NCI-H82 treated with DMSO at 0.1 percent for 48 hours (cell line): ENCODE measurements around the gene CBFA2T2.
"Not testable (repeated sequence)": the region's sequence is repeated elsewhere in the genome, so short reads cannot be mapped to it uniquely, and the experiment has no call there.

Experiments used
- DNase-seq: peaks from one replicate; lab custom pipeline; 2025; ENCODE audit not compliant: unreplicated experiment; lab: John Stamatoyannopoulos, UW

CBFA2T2 gene

DNA sequence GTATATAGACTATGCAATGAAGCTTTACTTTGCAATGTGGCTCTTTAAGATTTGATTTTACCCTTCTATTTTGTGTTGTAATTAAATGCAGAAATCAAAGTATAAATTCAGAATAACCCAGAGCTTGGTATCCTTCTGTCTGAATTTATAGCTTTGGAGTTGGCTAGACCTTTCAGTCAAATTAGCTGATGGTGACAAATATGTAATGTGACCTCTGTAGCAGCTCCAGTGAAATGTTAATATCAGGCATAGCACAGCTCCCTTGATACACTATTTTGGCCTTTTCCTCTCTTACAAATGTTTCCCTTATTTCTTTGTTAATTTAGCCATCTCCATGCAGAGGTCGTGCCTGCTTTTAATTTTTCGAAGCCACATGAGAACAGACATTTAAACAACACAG lies 11.1 kb downstream of the CBFA2T2 start:
- DNase-seq: no peak

DNA sequence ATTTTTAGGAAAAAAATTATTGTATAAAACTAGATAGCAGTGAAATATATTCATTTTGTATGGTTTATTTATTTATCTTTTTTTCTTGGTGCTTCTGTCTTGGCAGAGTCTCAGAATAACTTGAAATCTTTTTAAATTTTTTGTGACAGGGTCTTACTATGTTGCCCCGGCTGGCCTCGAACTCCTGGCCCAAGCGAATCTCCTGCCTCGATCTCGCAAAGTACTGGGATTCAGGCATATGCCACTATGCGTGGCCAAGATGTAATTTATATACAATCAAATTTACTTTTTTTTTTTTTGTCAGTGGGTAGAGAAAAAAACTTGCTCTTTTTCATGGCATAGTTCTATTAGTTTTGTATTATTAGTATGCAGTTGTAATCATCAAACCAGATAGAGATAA lies 13.7 kb downstream of the CBFA2T2 start:
- no peak for DNase-seq

DNA sequence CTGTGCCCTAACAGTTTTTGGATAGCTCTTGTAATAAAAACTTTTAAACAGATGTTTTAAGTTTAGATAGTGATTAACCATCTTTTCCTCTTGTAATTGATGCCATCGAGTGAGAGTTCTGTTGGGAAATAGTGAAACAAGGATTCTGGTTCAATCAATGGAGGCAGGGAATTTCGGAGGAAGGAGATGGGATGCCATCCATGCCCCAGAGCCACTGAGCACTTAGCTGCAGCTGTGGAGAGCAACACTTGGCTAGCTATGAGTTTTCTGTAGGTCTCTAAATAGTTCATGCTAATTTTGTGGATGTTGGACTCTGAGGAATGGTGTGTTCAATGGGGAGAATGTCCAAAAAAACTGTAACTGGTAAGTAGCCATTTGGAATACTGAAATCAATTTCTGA lies 16.7 kb downstream of the CBFA2T2 start:
- DNase-seq: no peak

DNA sequence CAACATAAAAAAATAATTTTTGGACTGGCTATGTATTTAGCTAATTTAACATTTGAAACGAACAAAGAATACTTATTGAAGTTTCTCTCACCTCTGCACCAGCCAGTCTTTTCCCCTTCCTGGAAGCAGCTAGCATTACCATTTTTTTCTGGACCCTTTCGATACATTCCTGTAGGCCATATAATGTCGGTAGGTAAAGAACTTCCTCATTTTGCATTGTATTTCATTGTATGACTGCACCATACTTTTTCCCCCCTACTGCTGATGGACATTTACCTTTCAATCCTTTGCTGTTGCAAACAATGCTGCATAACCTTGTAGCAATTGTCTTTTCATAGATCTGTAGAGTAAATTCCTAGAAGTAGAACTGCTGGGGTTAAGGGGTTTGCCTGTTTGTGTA lies 17.6 kb downstream of the CBFA2T2 start:
- DNase-seq: no peak

DNA sequence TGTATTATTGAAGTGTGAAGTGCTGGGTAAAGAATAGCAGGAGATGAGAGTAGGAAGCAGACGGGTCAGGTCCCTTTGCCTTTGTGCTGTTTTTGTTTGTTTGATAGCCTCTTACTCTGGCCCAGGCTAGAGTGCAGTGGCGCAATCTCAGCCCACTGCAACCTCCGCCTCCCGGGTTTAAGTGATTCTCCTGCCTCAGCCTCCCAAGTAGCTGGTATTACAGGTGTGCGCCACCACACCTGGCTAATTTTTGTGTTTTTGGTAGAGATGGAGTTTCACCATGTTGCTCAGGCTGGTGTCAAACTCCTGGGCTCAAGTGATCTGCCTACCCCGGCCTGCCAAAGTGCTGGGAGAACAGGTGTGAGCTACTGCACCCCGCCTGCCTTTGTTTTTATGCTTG lies 18.1 kb downstream of the CBFA2T2 start:
- DNase-seq: not testable (repeated sequence)

DNA sequence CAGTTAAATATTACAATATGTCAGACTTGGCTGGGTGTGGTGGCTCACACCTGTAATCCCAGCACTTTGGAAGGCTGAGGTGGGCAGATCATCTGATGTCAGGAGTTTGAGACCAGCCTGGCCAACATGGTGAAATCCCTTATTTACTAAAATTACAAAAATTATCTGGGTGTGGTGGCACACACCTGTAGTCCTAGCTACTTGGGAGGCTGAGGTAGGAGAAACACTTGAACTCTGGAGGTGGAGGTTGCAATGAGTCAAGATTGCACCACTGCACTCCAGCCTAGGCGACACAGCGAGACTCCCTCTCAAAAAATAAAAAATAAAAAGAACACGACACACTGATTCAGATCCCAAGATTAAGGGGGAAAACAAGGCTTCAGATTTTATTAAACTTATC lies 19.2 kb downstream of the CBFA2T2 start:
- DNase-seq: not testable (repeated sequence)

DNA sequence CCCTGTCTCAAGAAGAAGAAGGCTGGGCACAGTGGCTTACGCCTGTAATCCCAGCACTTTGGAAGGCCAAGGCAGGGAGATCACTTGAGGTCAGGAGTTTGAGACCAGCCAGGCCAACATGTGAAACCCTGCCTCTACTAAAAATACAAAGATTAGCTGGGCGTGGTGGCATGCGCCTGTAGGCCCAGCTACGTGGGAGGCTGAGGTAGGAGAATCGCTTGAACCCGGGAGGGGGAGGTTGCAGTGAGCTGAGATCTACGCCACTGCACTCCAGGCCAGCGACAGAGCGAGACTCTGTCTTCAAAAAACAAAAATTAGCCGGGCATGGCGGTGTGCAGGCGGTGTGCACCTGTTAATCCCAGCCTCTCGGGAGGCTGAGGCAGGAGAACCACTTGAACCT lies 22.0 kb downstream of the CBFA2T2 start:
- not testable (repeated sequence) for DNase-seq

DNA sequence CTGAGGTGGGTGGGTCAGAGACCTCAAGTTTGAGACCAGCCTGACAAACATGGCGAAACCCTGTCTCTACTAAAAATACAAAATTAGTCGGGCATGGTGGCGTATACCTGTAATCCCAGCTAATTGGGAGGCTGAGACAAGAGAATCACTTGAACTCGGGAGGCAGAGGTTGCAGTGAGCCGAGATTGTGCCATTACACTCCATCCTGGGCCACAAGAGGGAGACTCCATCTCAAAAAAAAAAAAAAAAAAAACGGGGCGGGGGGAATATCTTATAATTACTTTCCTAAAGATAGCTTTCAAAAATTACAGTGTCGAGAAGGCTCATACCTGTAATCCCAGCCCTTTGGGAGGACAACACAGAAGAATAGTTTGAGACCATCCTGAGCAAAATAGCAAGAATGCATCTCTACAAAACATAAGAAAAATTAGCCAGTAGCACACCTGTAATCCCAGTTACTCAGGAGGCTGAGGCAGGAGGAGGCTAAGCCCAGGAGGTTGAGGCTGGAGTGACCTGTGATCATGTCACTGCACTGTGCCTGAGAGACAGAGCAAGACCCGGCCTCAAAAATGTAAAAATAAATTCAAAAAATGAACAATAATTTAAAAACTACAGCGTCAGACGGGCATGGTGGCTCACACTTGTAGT lies 25.8 kb downstream of the CBFA2T2 start:
- no peak for DNase-seq

DNA sequence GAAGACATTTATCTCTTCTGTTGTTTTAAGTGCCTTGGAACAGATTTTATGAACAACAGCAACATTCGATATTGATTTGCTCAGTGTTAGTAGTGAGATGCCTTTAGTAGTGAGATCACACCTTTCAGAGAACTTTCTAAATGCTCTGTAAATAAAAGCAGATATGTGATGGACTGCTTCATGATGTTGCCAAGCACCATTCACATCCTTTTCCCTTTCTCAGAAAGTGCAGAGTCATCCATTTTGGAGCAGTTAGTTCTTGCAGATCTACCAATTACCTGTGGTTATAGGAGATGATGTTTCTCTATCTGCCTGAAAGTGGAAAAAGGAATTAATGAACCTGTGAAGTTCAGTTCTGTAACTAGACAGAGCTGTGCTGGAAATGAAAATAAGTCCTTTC lies 27.0 kb downstream of the CBFA2T2 start:
- no peak for DNase-seq

DNA sequence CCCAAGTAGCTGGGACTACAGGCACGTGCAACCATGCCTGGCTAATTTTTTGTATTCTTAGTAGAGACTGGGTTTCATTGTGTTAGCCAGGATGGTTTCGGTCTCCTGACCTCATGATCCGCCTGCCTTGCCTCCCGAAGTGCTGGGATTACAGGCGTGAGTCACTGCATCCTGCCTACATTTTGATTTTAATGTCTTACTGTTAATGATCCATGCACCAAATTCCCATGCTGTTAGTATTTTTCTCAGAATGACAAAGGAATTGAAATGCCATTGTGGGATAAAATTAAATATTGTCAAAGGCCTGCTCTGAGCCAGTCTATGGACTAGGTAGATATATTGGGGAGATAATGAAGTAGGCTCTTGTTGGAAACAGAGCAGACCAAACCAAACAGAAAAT lies 28.2 kb downstream of the CBFA2T2 start:
- no peak for DNase-seq

DNA sequence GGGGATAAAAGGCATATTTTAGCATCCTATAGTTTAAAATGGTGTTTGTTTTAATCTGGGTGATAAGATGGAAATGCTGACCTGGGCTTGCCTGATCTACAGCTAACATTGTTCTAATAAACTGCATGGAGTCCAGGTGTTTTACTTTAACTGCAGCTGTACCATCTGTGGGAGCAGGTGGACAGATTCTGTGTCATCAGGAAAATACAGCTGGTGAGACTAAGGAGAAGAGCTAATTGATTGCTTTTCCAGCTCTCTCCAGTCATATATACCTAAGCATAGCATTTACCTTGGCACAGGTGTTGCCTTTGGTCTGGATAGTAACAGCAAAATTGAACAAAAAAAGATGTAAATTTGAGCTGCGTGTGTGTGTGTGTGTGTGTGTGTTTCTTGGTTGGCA lies 31.6 kb downstream of the CBFA2T2 start:
- peak; percentile 64 for DNase-seq

DNA sequence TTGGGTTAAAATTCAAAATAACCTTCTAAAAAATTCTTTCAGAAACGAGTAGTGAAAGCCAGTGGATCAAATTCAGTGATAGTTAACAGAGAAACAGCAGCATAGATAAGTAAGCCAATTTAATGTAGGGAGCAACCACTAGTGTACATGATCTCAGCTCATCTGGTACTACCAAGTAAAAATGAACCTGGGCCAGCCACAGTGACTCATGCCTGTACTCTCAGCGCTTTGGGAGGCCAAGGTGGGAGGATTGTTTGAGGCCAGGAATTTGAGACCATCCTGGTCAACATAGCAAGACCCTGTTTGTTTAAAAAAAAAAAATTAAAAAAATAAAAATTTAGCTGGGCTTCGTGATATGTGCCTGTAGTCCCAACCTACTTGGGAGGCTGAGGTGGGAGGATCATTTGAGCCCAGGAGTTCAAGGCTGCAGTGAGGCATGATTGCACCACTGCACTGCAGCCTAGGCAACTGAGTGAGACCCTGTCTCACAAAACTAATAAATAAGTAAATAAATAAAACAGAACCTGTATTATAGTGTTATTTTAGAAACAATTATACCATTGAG lies 32.4 kb downstream of the CBFA2T2 start:
- no peak for DNase-seq

DNA sequence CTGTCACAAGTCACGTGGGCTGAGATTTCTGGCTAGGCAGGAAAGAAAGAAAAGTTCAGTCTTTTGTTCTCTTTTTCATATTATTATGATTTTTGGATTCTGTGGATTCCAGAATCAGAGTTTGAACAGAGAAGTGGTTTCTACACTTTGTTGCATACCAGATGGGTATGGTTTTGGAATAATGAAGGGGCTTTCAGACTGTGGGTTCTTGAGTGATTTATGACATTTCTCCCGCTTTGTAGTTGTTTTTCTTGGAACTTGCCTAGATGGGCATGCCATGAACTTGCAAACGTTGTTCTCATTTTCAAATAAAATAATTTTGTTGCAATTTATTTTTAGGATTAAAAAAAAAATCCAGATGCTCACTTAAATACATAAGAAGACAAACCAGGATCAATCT lies 34.4 kb downstream of the CBFA2T2 start:
- no peak for DNase-seq

DNA sequence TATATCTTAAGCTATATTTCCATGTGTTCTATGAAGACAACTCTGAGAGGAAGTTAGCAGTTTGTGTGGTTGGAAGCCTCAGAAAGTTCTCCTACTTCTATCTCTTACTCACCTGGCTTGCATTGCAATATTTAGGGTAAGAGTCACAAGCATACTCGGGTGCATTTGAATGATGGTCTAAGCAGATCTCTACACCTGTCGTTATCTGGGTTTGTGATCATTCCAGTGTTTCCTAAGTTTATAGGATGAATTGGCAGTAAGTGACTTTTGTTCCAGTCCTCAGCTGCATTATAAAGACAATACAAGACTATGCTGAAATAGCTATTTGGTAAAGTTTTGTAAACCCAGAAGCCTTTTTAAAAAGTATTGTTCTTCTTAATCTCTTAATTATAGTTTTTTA lies 36.9 kb downstream of the CBFA2T2 start:
- no peak for DNase-seq

DNA sequence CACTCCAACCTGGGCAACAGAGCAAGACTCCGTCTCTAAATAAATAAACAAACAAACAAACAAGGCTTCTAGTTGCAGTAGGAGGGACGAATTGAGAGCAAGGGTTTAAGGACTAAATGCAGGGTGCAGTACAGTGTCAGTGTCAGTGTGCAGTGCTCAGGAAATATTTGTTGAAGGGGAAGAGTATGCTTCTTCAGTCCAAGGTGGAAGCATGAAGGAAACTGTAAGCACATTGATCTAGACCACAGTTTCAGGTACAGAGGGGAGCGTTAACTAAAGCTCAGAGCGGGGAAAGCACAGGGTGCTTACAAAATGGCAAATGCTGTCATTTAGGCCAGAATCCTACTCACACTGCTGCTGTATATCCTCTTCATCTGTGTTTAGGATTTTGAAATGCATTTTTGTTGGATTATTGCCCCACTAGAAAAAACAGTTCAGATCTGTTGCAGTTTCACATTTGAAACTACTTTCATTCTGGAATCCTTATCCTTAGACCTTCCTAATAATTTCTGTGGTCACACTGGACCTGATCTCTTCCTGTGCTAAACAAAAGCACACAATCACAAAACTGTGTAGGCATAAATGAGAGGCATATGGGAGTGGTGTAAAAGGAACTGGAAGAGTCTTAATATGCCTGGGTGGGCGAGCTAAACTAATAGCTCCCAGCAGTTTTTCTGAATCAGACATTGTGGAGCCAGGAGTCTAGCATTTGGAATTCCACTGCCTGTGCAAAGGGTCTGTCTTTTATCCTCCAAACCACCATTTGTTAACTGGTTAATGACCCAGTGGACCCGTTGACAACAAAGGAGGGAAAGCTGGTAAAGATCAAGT lies 41.4 kb downstream of the CBFA2T2 start:
- no peak for DNase-seq

DNA sequence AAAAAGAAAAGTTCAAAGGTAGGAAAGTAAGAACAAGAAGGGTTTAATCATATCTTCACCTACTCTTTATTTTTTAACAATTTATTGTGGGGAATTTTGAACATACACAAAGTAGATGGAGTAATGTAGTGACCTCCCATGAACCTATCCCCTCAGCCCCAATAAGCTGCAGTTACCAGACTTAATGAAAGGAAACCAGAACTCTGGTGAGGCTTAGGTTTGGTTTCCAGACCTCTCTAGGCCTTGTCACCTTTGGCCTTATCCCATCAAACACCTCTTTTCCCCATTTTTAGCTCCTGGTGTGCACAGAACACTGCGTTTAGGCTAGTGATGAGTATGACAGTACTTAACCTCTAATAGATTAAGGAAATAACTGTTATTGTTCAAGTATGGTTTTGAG lies 42.0 kb downstream of the CBFA2T2 start:
- no peak for DNase-seq

DNA sequence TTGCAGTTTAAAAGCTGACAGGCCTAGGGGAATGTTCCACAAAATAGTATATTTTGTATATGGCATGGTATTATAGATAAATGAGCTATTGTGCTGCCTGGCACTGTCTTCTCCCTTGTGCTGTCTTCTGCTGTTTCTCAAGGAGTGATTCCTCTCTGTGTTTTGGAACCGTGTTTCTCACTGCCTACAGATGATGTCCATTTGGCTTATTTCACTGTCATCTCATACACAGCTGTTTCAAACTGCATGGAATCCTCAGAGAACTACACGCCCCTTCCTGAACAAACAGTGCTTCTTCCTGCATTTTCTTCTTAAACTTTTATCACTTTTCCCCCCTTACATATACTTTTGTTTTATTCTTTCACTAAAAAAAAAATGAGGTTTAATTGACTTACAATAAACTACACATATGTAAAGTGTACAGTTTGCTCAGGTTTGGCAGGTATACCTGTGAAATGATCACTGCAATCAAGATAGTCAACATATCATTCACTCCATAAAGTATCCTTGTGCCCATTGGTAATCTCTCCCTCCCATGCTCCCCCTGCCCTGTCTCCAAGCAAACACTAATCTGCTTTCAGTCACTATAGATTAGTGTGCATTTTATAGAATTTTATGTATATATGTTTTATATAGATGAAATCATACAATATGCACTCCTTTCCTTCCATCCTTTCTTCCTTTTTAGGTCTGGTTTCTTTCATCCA lies 43.0 kb downstream of the CBFA2T2 start:
- DNase-seq: no peak

DNA sequence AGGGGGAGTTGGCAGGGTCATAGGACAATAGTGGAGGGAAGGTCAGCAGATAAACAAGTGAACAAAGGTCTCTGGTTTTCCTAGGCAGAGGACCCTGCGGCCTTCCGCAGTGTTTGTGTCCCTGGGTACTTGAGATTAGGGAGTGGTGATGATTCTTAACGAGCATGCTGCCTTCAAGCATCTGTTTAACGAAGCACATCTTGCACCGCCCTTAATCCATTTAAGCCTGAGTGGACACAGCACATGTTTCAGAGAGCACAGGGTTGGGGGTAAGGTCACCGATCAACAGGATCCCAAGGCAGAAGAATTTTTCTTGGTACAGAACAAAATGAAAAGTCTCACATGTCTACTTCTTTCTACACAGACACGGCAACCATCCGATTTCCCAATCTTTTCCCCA lies 45.8 kb downstream of the CBFA2T2 start:
- not testable (repeated sequence) for DNase-seq

DNA sequence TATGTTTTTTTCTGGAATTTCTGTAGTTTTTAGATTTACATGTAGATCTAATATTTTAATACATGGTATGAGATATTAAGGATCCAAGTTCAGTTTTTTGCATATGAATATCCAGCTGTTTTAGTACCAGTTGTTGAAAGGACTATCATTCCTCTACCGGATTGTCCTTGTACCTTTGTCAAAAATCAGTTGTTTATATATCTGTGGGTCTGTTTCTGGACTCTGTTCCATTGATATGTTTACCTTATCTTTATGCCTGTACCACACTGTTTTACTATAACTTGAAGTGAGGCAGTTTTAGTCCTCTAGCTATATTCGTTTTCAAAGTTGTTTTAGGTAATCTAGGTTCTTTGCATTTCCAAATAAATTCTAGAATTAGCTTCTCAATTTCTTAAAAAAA lies 47.7 kb downstream of the CBFA2T2 start:
- DNase-seq: no peak

DNA sequence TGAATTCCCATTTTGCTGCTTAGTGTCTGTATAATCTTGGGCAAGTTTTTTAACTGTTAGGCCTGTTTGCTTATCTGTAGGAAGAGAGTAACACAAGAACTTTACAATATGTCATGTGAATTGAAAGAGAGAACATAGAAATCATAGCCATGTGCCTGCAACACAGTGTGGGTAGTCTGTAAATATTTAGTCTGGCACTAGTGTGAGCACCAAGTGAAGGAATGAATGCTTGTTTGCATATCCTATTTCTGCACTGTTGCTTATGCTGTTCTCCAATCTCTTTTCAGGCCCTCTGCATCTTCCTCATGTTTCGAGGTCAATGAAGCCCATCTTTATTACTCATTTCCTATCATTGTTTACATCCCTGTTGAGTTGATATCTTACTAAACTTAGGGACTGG lies 49.2 kb downstream of the CBFA2T2 start:
- DNase-seq: no peak

DNA sequence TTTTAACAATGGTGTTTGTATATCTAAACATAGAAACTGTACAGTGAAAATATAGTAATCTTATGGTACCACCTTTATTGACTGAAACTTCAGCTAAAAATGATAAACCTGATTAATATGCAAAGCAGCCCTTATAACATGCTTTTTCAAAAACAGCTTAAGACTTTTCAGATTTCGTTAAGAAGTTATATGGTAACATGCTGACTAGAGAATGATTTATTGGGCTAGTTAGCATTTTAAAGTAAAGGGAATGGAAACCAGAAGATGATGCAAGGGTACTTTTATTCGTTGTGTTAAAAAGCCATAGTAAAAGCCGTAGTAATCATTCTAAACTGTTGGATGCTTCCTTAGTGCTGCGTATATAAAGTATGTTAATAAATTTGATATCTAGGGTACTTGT lies 50.5 kb downstream of the CBFA2T2 start:
- no peak for DNase-seq

DNA sequence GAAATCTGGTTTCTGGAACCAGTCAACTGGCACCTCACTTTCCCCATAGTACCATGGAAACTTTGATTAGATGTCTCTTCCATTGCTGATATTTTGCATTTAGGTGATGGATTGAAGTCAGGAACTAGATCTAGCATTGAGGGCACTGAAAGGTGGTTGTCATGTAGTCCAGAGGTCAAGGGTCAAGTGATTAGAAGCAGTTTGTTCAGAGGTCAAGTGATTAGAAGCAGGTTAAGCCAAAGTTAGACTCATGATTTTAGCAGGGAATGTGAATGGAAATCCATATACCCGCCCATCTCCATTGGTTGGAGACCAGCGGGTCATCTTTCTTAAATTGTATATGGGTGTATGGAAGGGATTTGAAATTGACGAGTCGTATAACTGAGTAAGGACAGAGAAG lies 51.2 kb downstream of the CBFA2T2 start:
- no peak for DNase-seq
